Trophoblast cell (in vitro differentiated cells and primary cell): ENCODE results near the gene SCO1.

Experiments used
- DNase-seq, 2 donors: peaks; one replicate each; pipeline ENCODE4 v3.0.0-alpha.2; 2016
- H2AFZ ChIP-seq: 2 replicates; pipeline ENCODE4 v1.6.1; 2013; ENCODE audit warnings: low read length, moderate library complexity, mild to moderate bottlenecking; ENCODE audit not compliant: insufficient read depth, poor library complexity
- H2AK5ac ChIP-seq: 2 replicates; pipeline ENCODE4 v1.6.1; 2013; ENCODE audit warnings: mild to moderate bottlenecking, low read length
- H2BK120ac ChIP-seq: 2 replicates; pipeline ENCODE4 v1.6.1; 2013; ENCODE audit warnings: low read length, mild to moderate bottlenecking, moderate library complexity; ENCODE audit not compliant: insufficient read depth, poor library complexity
- H2BK12ac ChIP-seq: 2 replicates; pipeline ENCODE4 v1.6.1; 2013; ENCODE audit warnings: mild to moderate bottlenecking, low read length, moderate library complexity
- H2BK5ac ChIP-seq: 2 replicates; pipeline ENCODE4 v1.6.1; 2013; ENCODE audit warnings: low read length, low read depth, moderate library complexity, mild to moderate bottlenecking; ENCODE audit not compliant: poor library complexity
- H3K14ac ChIP-seq: 2 replicates; pipeline ENCODE4 v1.6.1; 2013; ENCODE audit warnings: mild to moderate bottlenecking, low read length
- H3K18ac ChIP-seq: 2 replicates; pipeline ENCODE4 v1.6.1; 2013; ENCODE audit warnings: mild to moderate bottlenecking, low read length
- H3K23ac ChIP-seq: 2 replicates; pipeline ENCODE4 v1.6.1; 2013; ENCODE audit warnings: low read length
- H3K27ac ChIP-seq: 2 replicates; pipeline ENCODE4 v1.5.1; 2013; ENCODE audit warnings: low read depth, mild to moderate bottlenecking, inconsistent platforms, low read length, moderate library complexity
- H3K27me3 ChIP-seq: 2 replicates; pipeline ENCODE4 v1.6.1; 2013; ENCODE audit warnings: inconsistent platforms, mild to moderate bottlenecking, low read length, moderate library complexity; ENCODE audit not compliant: insufficient read depth
- H3K36me3 ChIP-seq, 2 experiments: 1 replicate in 1 of 2; 2 replicates in 1 of 2; pipeline ENCODE4 v1.6.1; 2013; ENCODE audit warnings: low read length in 2 of 2, mild to moderate bottlenecking in 2 of 2, moderate library complexity in 1 of 2; ENCODE audit not compliant: insufficient read depth in 2 of 2, control insufficient read depth in 1 of 2
- H3K4ac ChIP-seq: 2 replicates; pipeline ENCODE4 v1.6.1; 2013; ENCODE audit warnings: low read depth, mild to moderate bottlenecking, low read length, moderate library complexity
- H3K4me1 ChIP-seq, 2 experiments: 1 replicate in 1 of 2; 2 replicates in 1 of 2; pipeline ENCODE4 v1.6.1; 2013; ENCODE audit warnings: low read length in 2 of 2, mild to moderate bottlenecking in 2 of 2, moderate library complexity in 1 of 2; ENCODE audit not compliant: insufficient read depth in 2 of 2, control insufficient read depth in 1 of 2
- H3K4me2 ChIP-seq: 2 replicates; pipeline ENCODE4 v1.6.1; 2013; ENCODE audit warnings: inconsistent platforms, mild to moderate bottlenecking, low read length, moderate library complexity
- H3K4me3 ChIP-seq: 2 replicates; pipeline ENCODE4 v1.5.1; 2013; ENCODE audit warnings: mild to moderate bottlenecking, low read depth, low read length, inconsistent platforms
- H3K79me1 ChIP-seq: one replicate; pipeline ENCODE4 v1.6.1; 2013; ENCODE audit warnings: low read length
- H3K79me2 ChIP-seq: 2 replicates; pipeline ENCODE4 v1.6.1; 2013; ENCODE audit warnings: low read length, mild to moderate bottlenecking; ENCODE audit not compliant: control insufficient read depth, insufficient read depth, poor library complexity
- H3K9ac ChIP-seq: 2 replicates; pipeline ENCODE4 v1.6.1; 2013; ENCODE audit warnings: mild to moderate bottlenecking, low read length
- H3K9me3 ChIP-seq: 2 replicates; pipeline ENCODE4 v1.6.1; 2013; ENCODE audit warnings: low read depth, mild to moderate bottlenecking, control low read depth, inconsistent platforms, low read length; ENCODE audit not compliant: insufficient read depth
- H4K12ac ChIP-seq: 2 replicates; pipeline ENCODE4 v1.6.1; 2013; ENCODE audit warnings: low read depth, mild to moderate bottlenecking, low read length, moderate library complexity
- H4K8ac ChIP-seq: 2 replicates; pipeline ENCODE4 v1.6.1; 2013; ENCODE audit warnings: low read depth, mild to moderate bottlenecking, low read length, moderate library complexity
- H4K91ac ChIP-seq: one replicate; pipeline ENCODE4 v1.6.1; 2013; ENCODE audit warnings: low read depth, mild to moderate bottlenecking, low read length, moderate library complexity
- WGBS: extraction: QIAGEN DNeasy Blood & Tissue Kit; methylation state at CpG from one replicate; pipeline ENCODE4 v1.1.7; 2013; ENCODE audit warnings: missing lambda C conversion rate; ENCODE audit not compliant: insufficient read length, insufficient coverage; ENCODE audit errors: extremely low coverage; 5-methylcytosine and 5-hydroxymethylcytosine counted together

SCO1 gene

GRCh38 chr17:10681866-10682446 lies 15.4 kb downstream of the SCO1 start:
- WGBS, result no CpG with 5 or more reads among the region's 7 CpGs
- H2AK5ac ChIP-seq, result no peak overlapping the region
- H3K4me1 ChIP-seq, result peaks cover 0 to 3% of the 10 kb centered on the region in 2 experiments

DNA sequence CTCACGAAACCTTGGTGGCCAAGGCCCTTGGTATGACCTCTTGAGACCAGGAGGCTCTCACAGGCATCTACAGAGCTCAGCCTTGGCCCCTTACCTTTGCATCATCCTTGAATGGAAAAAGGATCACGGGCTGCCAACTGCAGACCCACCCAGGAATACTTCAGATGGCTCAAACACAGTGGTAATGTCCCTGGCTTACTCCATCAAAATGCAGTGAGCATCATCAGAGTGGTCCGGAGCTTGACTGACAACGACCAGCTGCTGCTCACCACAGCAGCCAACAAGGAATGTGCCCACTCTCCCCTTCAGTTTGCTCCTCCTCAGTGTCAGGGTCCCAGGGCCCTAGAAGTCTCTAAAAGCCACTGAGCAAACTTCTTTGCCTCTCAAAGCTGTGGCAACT lies 22.6 kb downstream of the SCO1 start:
- Histone ChIP-seq H4K8ac (no peak overlapping the region), H4K12ac (no peak overlapping the region), H3K4ac (no peak overlapping the region), H2AFZ (no peak overlapping the region), H3K79me2 (no peaks in the 10 kb centered on the region), H3K4me3 (no peak overlapping the region), H3K18ac (no peak overlapping the region), H2BK120ac (no peak overlapping the region), H2AK5ac (no peak overlapping the region), H3K9ac (no peak overlapping the region), H3K23ac (no peak overlapping the region), H3K14ac (no peak overlapping the region), H3K4me1 (peaks cover 0 to 2% of the 10 kb centered on the region in 2 experiments), H3K36me3 (peaks cover 11 to 20% of the 10 kb centered on the region in 2 experiments), H3K27ac (no peak overlapping the region), H2BK5ac (no peak overlapping the region), H3K79me1 (no peaks in the 10 kb centered on the region), H3K4me2 (no peak overlapping the region), H3K27me3 (no peaks in the 10 kb centered on the region), H4K91ac (peak overlapping the region; percentile 6), H2BK12ac (no peak overlapping the region), H3K9me3 (no peaks in the 10 kb centered on the region)
- WGBS, result no CpG with 5 or more reads among the region's 4 CpGs
- no peak for DNase-seq

More at GRCh38 chr17:10681866-10682446, 15.4 kb downstream of the SCO1 start:
- no peaks in the 10 kb centered on the region for H3K27me3 ChIP-seq
- no peak overlapping the region for H2BK5ac ChIP-seq
- no peak overlapping the region for H3K9ac ChIP-seq
- no peak overlapping the region for H2AFZ ChIP-seq
- H3K36me3 ChIP-seq, result peaks cover 23 to 34% of the 10 kb centered on the region in 2 experiments
- no peak overlapping the region for H3K23ac ChIP-seq
- H3K14ac ChIP-seq, result no peak overlapping the region
- no peak overlapping the region for H3K4me3 ChIP-seq
- no peak overlapping the region for H3K18ac ChIP-seq
- no peak overlapping the region for H3K4me2 ChIP-seq
- no peak overlapping the region for H2BK12ac ChIP-seq
- H4K12ac ChIP-seq, result no peak overlapping the region
- no peak overlapping the region for H2BK120ac ChIP-seq
- H3K79me1 ChIP-seq, result no peaks in the 10 kb centered on the region
- no peak overlapping the region for H4K91ac ChIP-seq
- peak; percentile 55 to 80 for DNase-seq
- H3K9me3 ChIP-seq, result no peaks in the 10 kb centered on the region
- no peak overlapping the region for H3K4ac ChIP-seq
- no peaks in the 10 kb centered on the region for H3K79me2 ChIP-seq
- no peak overlapping the region for H3K27ac ChIP-seq
- no peak overlapping the region for H4K8ac ChIP-seq

DNA sequence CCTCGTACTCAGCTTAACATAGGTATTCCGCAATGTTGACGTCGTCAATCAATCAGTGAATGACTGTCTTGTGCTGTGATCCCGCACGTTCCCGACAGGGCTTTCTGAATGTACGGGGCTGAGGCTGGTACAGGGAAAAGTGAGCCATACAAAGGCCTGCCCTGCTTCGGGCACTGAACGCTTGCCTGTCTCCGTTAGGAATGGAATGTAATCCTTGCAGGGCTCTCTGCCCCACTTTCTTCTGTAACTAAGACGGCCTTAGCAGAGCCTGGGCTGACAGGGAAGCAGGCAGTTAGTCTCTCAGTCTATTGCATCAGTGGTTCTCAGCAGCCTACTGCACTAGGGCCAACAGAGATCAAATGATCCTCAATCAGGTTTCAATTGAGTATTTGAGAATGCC lies 24.0 kb downstream of the SCO1 start:
- H3K23ac ChIP-seq, result no peak overlapping the region
- no peaks in the 10 kb centered on the region for H3K9me3 ChIP-seq
- no peak overlapping the region for H2AK5ac ChIP-seq
- H2AFZ ChIP-seq, result no peak overlapping the region
- no peaks in the 10 kb centered on the region for H3K79me1 ChIP-seq
- H3K27ac ChIP-seq, result no peak overlapping the region
- H4K8ac ChIP-seq, result no peak overlapping the region
- no peaks in the 10 kb centered on the region for H3K79me2 ChIP-seq
- peaks cover 0 to 2% of the 10 kb centered on the region in 2 experiments for H3K4me1 ChIP-seq
- H3K14ac ChIP-seq, result no peak overlapping the region
- H2BK12ac ChIP-seq, result no peak overlapping the region
- no peak for DNase-seq
- no peak overlapping the region for H3K4me2 ChIP-seq
- peaks cover 7 to 17% of the 10 kb centered on the region in 2 experiments for H3K36me3 ChIP-seq
- H2BK120ac ChIP-seq, result no peak overlapping the region
- H4K91ac ChIP-seq, result no peak overlapping the region
- H3K9ac ChIP-seq, result no peak overlapping the region
- no peak overlapping the region for H4K12ac ChIP-seq
- H3K4me3 ChIP-seq, result no peak overlapping the region
- no CpG with 5 or more reads among the region's 12 CpGs for WGBS
- no peak overlapping the region for H3K4ac ChIP-seq
- no peak overlapping the region for H3K18ac ChIP-seq
- H3K27me3 ChIP-seq, result no peaks in the 10 kb centered on the region
- H2BK5ac ChIP-seq, result no peak overlapping the region

- Histone ChIP-seq H3K79me1 (no peaks in the 10 kb centered on the region), H3K27me3 (no peaks in the 10 kb centered on the region), H3K14ac (no peak overlapping the region), H2AK5ac (no peak overlapping the region), H3K27ac (no peak overlapping the region), H4K12ac (no peak overlapping the region), H4K91ac (no peak overlapping the region), H3K79me2 (no peaks in the 10 kb centered on the region), H3K4ac (no peak overlapping the region), H3K9ac (no peak overlapping the region), H3K4me3 (no peak overlapping the region), H3K4me1 (peaks cover 0 to 2% of the 10 kb centered on the region in 2 experiments), H4K8ac (no peak overlapping the region), H3K9me3 (no peaks in the 10 kb centered on the region), H3K23ac (no peak overlapping the region), H2BK120ac (no peak overlapping the region), H3K4me2 (no peak overlapping the region), H3K18ac (no peak overlapping the region), H2BK5ac (no peak overlapping the region), H3K36me3 (peaks cover 0 to 2% of the 10 kb centered on the region in 2 experiments), H2AFZ (no peak overlapping the region), H2BK12ac (no peak overlapping the region)
- peak in 1 of 2 donors; percentile 23 for DNase-seq
- no CpG with 5 or more reads among the region's 1 CpG for WGBS
Observed at GRCh38 chr17:10668775-10669174, 28.6 kb downstream of the SCO1 start.
